PC-3 (cell line): ENCODE results near the gene TECTA. TPM values are rescaled to one million over a fixed set of nuclear protein-coding genes. Genes with fewer than 3 reads are reported as not detected.

Experiments
- ATAC-seq: fragments of 200-7000 bp; cut with Tn5 transposase; 2 replicates; pipeline ENCODE4 v1.9.1; 2020; ENCODE audit warnings: mild to moderate bottlenecking, moderate library complexity
- BruUV-seq: library from RNA; stranded (reverse); fragments of 400-500 nt; replicated peaks from 2 replicates; lab custom pipeline; 2021; lab: Mats Ljungman, UMichigan
- CTCF ChIA-PET: fragments of 300-600 bp; sonication (Branson Sonifier 250); formaldehyde crosslinking; loops from one replicate; lab custom pipeline; 2022; ENCODE audit warnings: antibody characterized with exemption; lab: Charles Lee
- POLR2A ChIA-PET: fragments of 300-600 bp; sonication (Branson Sonifier 250); formaldehyde crosslinking; loops from one replicate; lab custom pipeline; 2022; ENCODE audit warnings: antibody characterized with exemption; ENCODE audit not compliant: unreplicated experiment; lab: Charles Lee
- DNase-seq: peaks from one replicate; pipeline ENCODE4 v3.0.0-alpha.2; 2015
- H2AFZ ChIP-seq: fragments of 300-600 bp; sonication (generic); 2 replicates; pipeline ENCODE4 v1.6.0; 2016; ENCODE audit warnings: antibody characterized with exemption, low read length
- H3F3A ChIP-seq: fragments of 300-600 bp; sonication (generic); one replicate; pipeline ENCODE4 v1.6.0; 2017; ENCODE audit warnings: antibody characterized with exemption, low read length, control low read depth, mild to moderate bottlenecking; ENCODE audit not compliant: unreplicated experiment
- H3K27ac ChIP-seq: fragments of 300-600 bp; sonication (generic); 2 replicates; pipeline ENCODE4 v1.5.1; 2016; ENCODE audit warnings: mild to moderate bottlenecking, low read length
- H3K27me3 ChIP-seq: fragments of 300-600 bp; sonication (generic); 2 replicates; pipeline ENCODE4 v1.6.1; 2016; ENCODE audit warnings: low read length, mixed read lengths
- H3K36me3 ChIP-seq: fragments of 300-600 bp; sonication (generic); 2 replicates; pipeline ENCODE4 v1.6.1; 2016; ENCODE audit warnings: low read depth, mixed run types, low read length, mixed read lengths
- H3K4me1 ChIP-seq: fragments of 300-600 bp; sonication (generic); 2 replicates; pipeline ENCODE4 v1.5.1; 2016; ENCODE audit warnings: low read length; ENCODE audit not compliant: insufficient read depth
- H3K4me2 ChIP-seq: fragments of 300-600 bp; sonication (generic); 2 replicates; pipeline ENCODE4 v1.6.0; 2016; ENCODE audit warnings: low read length
- H3K4me3 ChIP-seq: fragments of 300-600 bp; sonication (generic); 2 replicates; pipeline ENCODE4 v1.5.1; 2016; ENCODE audit warnings: mild to moderate bottlenecking, low read length, mixed read lengths
- H3K79me2 ChIP-seq: fragments of 300-600 bp; sonication (generic); 2 replicates; pipeline ENCODE4 v1.6.1; 2017; ENCODE audit warnings: low read length, mixed read lengths
- H3K9ac ChIP-seq: fragments of 300-600 bp; sonication (generic); 2 replicates; pipeline ENCODE4 v1.6.0; 2016; ENCODE audit warnings: mild to moderate bottlenecking, low read length
- H3K9me2 ChIP-seq: fragments of 300-600 bp; sonication (generic); replicated peaks from 2 replicates; pipeline ENCODE4 v1.6.1; 2016; ENCODE audit warnings: mixed run types, low read length, mixed read lengths
- H3K9me3 ChIP-seq: fragments of 300-600 bp; sonication (generic); 2 replicates; pipeline ENCODE4 v1.6.1; 2016; ENCODE audit warnings: low read length, mixed read lengths
- H4K20me1 ChIP-seq: fragments of 300-600 bp; sonication (generic); 2 replicates; pipeline ENCODE4 v1.6.1; 2016; ENCODE audit warnings: low read length, mixed read lengths
- CTCF ChIP-seq: fragments of 300-600 bp; sonication (generic); conservative IDR thresholded peaks from 2 replicates; pipeline ENCODE4 v1.5.1; 2017; ENCODE audit warnings: antibody characterized with exemption, low read depth, mild to moderate bottlenecking, low read length
- EZH2 ChIP-seq: fragments of 300-600 bp; sonication (generic); IDR thresholded peaks from one replicate; pipeline ENCODE4 v1.6.1; 2017; ENCODE audit warnings: antibody characterized with exemption, mild to moderate bottlenecking, low read length; ENCODE audit not compliant: unreplicated experiment
- EZH2phosphoT487 ChIP-seq: fragments of 300-600 bp; sonication (generic); IDR thresholded peaks from 2 replicates; pipeline ENCODE4 v1.6.1; 2018; ENCODE audit warnings: mild to moderate bottlenecking, antibody characterized with exemption, low read length, borderline replicate concordance
- intact Hi-C: fragments of 100-400 bp; cut with micrococcal nuclease; formaldehyde crosslinking; loops from 2 replicates; pipeline ENCODE4 v1.9.0; 2023
- total RNA-seq: library from RNA; depleted of rRNA; stranded (reverse); fragments of >200 nt; gene quantifications from 2 replicates; pipeline ENCODE4 v1.2.3, GENCODE V29; 2014

The TECTA gene
- total RNA-seq, 1 experiment from 2014 or later: 0.11 TPM

- Histone ChIP-seq H3K27ac (no peak overlapping the region), H3K9me3 (no peaks in the 10 kb centered on the region), H3K27me3 (peaks cover 79% of the 10 kb centered on the region), H3K4me1 (no peaks in the 10 kb centered on the region), H3K4me3 (no peak overlapping the region), H3K36me3 (no peaks in the 10 kb centered on the region), H3K9ac (no peak overlapping the region), H3F3A (no peaks in the 10 kb centered on the region), H2AFZ (no peak overlapping the region), H3K79me2 (no peaks in the 10 kb centered on the region), H3K9me2 (no peaks in the 10 kb centered on the region), H3K4me2 (no peak overlapping the region), H4K20me1 (no peaks in the 10 kb centered on the region)
- DNase-seq: no peak
- no TSS peak for BruUV-seq
- intact Hi-C loops: no loop called here
- ATAC-seq: no peak
- CTCF ChIA-PET: no interaction called here
- POLR2A ChIA-PET: no interaction called here
- TF ChIP-seq EZH2phosphoT487 (no peak), CTCF (no peak), EZH2 (no peak)
Measured at GRCh38 chr11:121154486-121155314, 53.7 kb downstream of the TECTA start.

- Histone ChIP-seq H3K36me3 (no peaks in the 10 kb centered on the region), H2AFZ (no peak overlapping the region), H3F3A (no peaks in the 10 kb centered on the region), H3K27ac (no peak overlapping the region), H3K9me2 (no peaks in the 10 kb centered on the region), H3K79me2 (no peaks in the 10 kb centered on the region), H4K20me1 (no peaks in the 10 kb centered on the region), H3K27me3 (peaks cover 73% of the 10 kb centered on the region), H3K4me1 (no peaks in the 10 kb centered on the region), H3K9me3 (no peaks in the 10 kb centered on the region), H3K4me3 (no peak overlapping the region), H3K9ac (no peak overlapping the region), H3K4me2 (no peak overlapping the region)
- TF ChIP-seq EZH2phosphoT487: no peak
- no peak for TF ChIP-seq EZH2
- ChIA-PET CTCF (no interaction called here), POLR2A (no interaction called here)
- BruUV-seq: no TSS peak
- DNase-seq (no peak), ATAC-seq (no peak)
- intact Hi-C loops: no loop called here
Measured at GRCh38 chr11:121157756-121158155, 56.7 kb downstream of the TECTA start.

DNA sequence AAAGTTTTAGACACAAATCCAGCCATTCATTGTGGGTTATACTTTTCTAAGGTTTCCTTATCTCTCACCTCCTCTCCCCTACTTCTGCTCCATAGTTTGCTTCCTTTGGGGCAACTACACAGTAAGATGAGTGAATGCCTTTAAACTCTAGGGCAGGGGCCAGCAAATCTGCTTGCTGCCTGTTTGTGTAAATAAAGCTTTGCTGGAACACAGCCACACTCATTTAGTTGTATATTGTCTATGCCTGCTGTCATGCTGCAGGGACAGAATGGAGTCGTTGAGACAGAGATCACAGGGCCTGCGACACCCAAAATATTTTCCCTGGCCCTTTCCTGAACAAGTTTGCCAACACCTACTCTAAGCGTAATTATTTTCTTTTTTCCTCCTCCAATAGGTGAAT lies 58.7 kb downstream of the TECTA start:
- H3K9me3 ChIP-seq: no peaks in the 10 kb centered on the region
- intact Hi-C loops: no loop called here
- H3F3A ChIP-seq: no peaks in the 10 kb centered on the region
- no peaks in the 10 kb centered on the region for H4K20me1 ChIP-seq
- no peak overlapping the region for H3K27ac ChIP-seq
- no TSS peak for BruUV-seq
- CTCF ChIA-PET: no interaction called here
- TF ChIP-seq EZH2phosphoT487 (no peak), EZH2 (no peak), CTCF (no peak)
- ATAC-seq (no peak), DNase-seq (no peak)
- POLR2A ChIA-PET: no interaction called here
- peaks cover 53% of the 10 kb centered on the region for H3K27me3 ChIP-seq
- no peak overlapping the region for H3K4me3 ChIP-seq
- H3K4me1 ChIP-seq: peaks cover 10% of the 10 kb centered on the region
- H3K36me3 ChIP-seq: no peaks in the 10 kb centered on the region
- no peaks in the 10 kb centered on the region for H3K79me2 ChIP-seq
- H3K9ac ChIP-seq: no peak overlapping the region
- H3K9me2 ChIP-seq: no peaks in the 10 kb centered on the region
- no peak overlapping the region for H2AFZ ChIP-seq
- no peak overlapping the region for H3K4me2 ChIP-seq
